ENCODE data around the gene DHX8. TPM values are rescaled to one million over a fixed set of nuclear protein-coding genes. Genes with fewer than 3 reads are reported as not detected.

Gene DHX8
- total and polyA plus RNA-seq, 2 of the 8 experiments (the other 6 are each of a cell fraction or from before 2014, with no cell fraction given) = 30.5 to 59.4 TPM

DNA sequence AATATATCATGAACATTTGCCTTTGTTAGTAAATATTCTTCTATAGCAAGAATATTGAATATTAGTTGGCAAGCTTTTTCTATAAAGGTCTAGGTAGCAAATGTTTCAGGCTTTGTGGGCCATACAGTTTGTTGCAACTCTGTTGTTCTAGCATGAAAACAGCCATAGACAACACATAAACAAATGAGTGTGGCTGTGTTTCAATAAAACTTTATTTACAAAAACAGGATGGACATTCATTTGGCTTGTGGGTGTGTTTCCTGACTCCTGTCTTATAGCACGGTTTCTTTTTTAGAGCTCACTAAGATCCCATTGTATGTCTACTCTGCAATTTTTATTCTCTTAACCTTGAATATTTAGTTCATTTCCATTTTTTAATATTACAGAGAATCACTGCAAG is 46.0 kb upstream of the DHX8 start:
- no peak for DNase-seq (ENCODE audit: low read depth in 1 of 2, low spot score in 2 of 2)
- Histone ChIP-seq H3K79me1 (ENCODE audit: low read depth, low read length) (no peaks in the 10 kb centered on the region), H3K4me2 (ENCODE audit: insufficient read depth in 1 of 2, low read depth in 2 of 2, low read length in 2 of 2) (no peak overlapping the region), H2BK20ac (ENCODE audit: low read length) (no peak overlapping the region), H3K23ac (ENCODE audit: insufficient read length) (no peak overlapping the region), H3K79me2 (ENCODE audit: control insufficient read depth in 1 of 2, insufficient read depth in 2 of 2, low read length in 2 of 2) (no peaks in the 10 kb centered on the region), H3K14ac (ENCODE audit: insufficient read length) (no peak overlapping the region), H2AK5ac (ENCODE audit: low read depth, low read length) (no peak overlapping the region), H4K20me1 (replicated peaks in 1 of 2; ENCODE audit: control insufficient read depth in 1 of 2, insufficient read depth in 2 of 2, low read length in 2 of 2) (no peaks in the 10 kb centered on the region), H3K9ac (replicated peaks in 1 of 4; ENCODE audit: extremely low read depth in 1 of 4, low read depth in 3 of 4, low read length in 3 of 4) (no peak overlapping the region), H3K18ac (ENCODE audit: extremely low read depth, low read length) (no peak overlapping the region), H3K27me3 (replicated peaks in 1 of 4; ENCODE audit: control insufficient read depth in 3 of 4, extremely low read depth in 1 of 4, insufficient read depth in 3 of 4, low read length in 3 of 4) (no peaks in the 10 kb centered on the region), H3K9me3 (ENCODE audit: insufficient read depth in 2 of 2, low read depth in 1 of 2, low read length in 1 of 2) (no peaks in the 10 kb centered on the region), H3K27ac (ENCODE audit: low read depth, low read length) (no peak overlapping the region), H2BK12ac (ENCODE audit: low read depth, low read length) (no peak overlapping the region), H3K4ac (replicated peaks; ENCODE audit: insufficient read length, low read depth, low read length) (no peak overlapping the region), H4K91ac (replicated peaks; ENCODE audit: insufficient read length, low read length) (no peak overlapping the region), H3K23me2 (ENCODE audit: low read depth, low read length) (no peaks in the 10 kb centered on the region), H3K4me1 (replicated peaks in 1 of 4; ENCODE audit: control insufficient read depth in 3 of 4, insufficient read depth in 4 of 4, low read length in 3 of 4) (peaks cover 0 to 2% (median 0%) of the 10 kb centered on the region in 4 experiments; a peak in 3 of 7 replicates), H2AFZ (ENCODE audit: low read length) (no peak overlapping the region), H2BK120ac (replicated peaks; ENCODE audit: low read depth, low read length) (no peak overlapping the region), H4K8ac (ENCODE audit: extremely low read depth, insufficient read depth, low read length) (no peak overlapping the region), H3K56ac (replicated peaks; ENCODE audit: insufficient read length, low read depth, low read length) (no peak overlapping the region), H2BK15ac (ENCODE audit: low read length) (no peak overlapping the region), H3K4me3 (ENCODE audit: extremely low read depth in 1 of 4, insufficient read depth in 2 of 4, low read depth in 3 of 4, low read length in 4 of 4) (no peak overlapping the region), H2BK5ac (ENCODE audit: low read depth, low read length) (no peak overlapping the region), H3K36me3 (ENCODE audit: control insufficient read depth in 2 of 4, insufficient read depth in 4 of 4, low read length in 3 of 4) (no peaks in the 10 kb centered on the region), H4K5ac (ENCODE audit: insufficient read length, low read depth, low read length) (no peak overlapping the region)
- no peak for TF ChIP-seq POU5F1 (IDR thresholded peaks at IDR 0.05; ENCODE audit: low read depth, low read length)
- TF ChIP-seq CTCF (IDR thresholded peaks at IDR 0.05; ENCODE audit: control extremely low read depth in 1 of 3, insufficient read depth in 1 of 3, low read depth in 1 of 3, low read length in 3 of 3) = no peak
- no peak for TF ChIP-seq GTF2F1 (IDR thresholded peaks at IDR 0.05; ENCODE audit: borderline replicate concordance, low read depth, low read length)
- TF ChIP-seq, protein P1, sequence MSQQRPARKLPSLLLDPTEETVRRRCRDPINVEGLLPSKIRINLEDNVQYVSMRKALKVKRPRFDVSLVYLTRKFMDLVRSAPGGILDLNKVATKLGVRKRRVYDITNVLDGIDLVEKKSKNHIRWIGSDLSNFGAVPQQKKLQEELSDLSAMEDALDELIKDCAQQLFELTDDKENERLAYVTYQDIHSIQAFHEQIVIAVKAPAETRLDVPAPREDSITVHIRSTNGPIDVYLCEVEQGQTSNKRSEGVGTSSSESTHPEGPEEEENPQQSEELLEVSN (IDR thresholded peaks at IDR 0.05) = no peak
- TF ChIP-seq CTBP2 (IDR thresholded peaks at IDR 0.05; ENCODE audit: borderline replicate concordance, insufficient read depth, insufficient read length, low read length) = no peak
- no peak for TF ChIP-seq KDM5A (IDR thresholded peaks at IDR 0.05; ENCODE audit: low read length)
- no peak for TF ChIP-seq BCL11A (IDR thresholded peaks at IDR 0.05; ENCODE audit: low read depth in 2 of 2, low read length in 2 of 2)
- POLR2A ChIA-PET (ENCODE audit: partially characterized antibody) = interaction anchor here (2.4 kb wide), 1 partner anchor 69 kb away, joined by 10 read pairs; no protein-coding TSS in a partner anchor
- CTCF ChIA-PET (ENCODE audit: partially characterized antibody) = interaction anchor here (0.6 to 3.0 kb wide), 6 partner anchors 9 to 235 kb away, joined by 3 to 10 read pairs (median 4); partner anchors contain the start of gene DHX8
- no peak for FAIRE-seq
- 87% methylated on average over 1 of the region's 1 CpG; no CpG with 5 or more reads in 1 of the 2 experiments for WGBS, 2 experiments (ENCODE audit: extremely low coverage in 1 of 2, insufficient coverage in 1 of 2, insufficient read length in 1 of 2, insufficient replicate concordance in 2 of 2, low coverage in 1 of 2, low lambda C conversion rate in 2 of 2, missing lambda C conversion rate in 1 of 2)

All from H1 (cell line).